GM12878 (cell line): ENCODE results near the gene MTFP1. TPM values are rescaled to one million over a fixed set of nuclear protein-coding genes. Genes with fewer than 3 reads are reported as not detected.

ENCODE experiments used
- ATAC-seq: fragments of 200-7000 bp; cut with Tn5 transposase; 3 replicates; pipeline ENCODE4 v1.9.1; 2020; ENCODE audit warnings: mild to moderate bottlenecking, moderate library complexity
- BruUV-seq: library from RNA; stranded (reverse); fragments of 400-500 nt; replicated peaks from 2 replicates; lab custom pipeline; 2021; lab: Mats Ljungman, UMichigan
- CTCF ChIA-PET: fragments of 300-600 bp; sonication (Branson Sonifier 250); formaldehyde crosslinking; extraction: SDS; loops from one replicate; lab custom pipeline; 2021; ENCODE audit warnings: inconsistent platforms; lab: Yijun Ruan, JAX
- POLR2A ChIA-PET: fragments of 350-600 bp; formaldehyde crosslinking; extraction: SDS; loops from one replicate; lab custom pipeline; 2021; ENCODE audit warnings: inconsistent platforms; lab: Charles Lee
- RAD21 ChIA-PET: fragments of 300-600 bp; sonication (Branson Sonifier 250); formaldehyde crosslinking; loops from one replicate; lab custom pipeline; 2023; ENCODE audit warnings: antibody characterized with exemption; ENCODE audit not compliant: unreplicated experiment; lab: Charles Lee
- SMC1A ChIA-PET: fragments of 300-600 bp; sonication (Branson Sonifier 250); formaldehyde crosslinking; loops from one replicate; lab custom pipeline; 2023; ENCODE audit not compliant: unreplicated experiment, uncharacterized antibody; lab: Charles Lee
- DNase-seq: peaks from one replicate; pipeline ENCODE4 v3.0.0-alpha.2; 2011; ENCODE audit warnings: low read depth, low spot score
- FAIRE-seq: peaks from 3 replicates; lab custom pipeline; 2011; peaks lifted over from hg19 to GRCh38; lab: Jason Lieb, UNC
- H2AFZ ChIP-seq: 2 replicates; pipeline ENCODE4 v1.6.0; 2011; ENCODE audit warnings: low read depth, low read length, control low read depth; ENCODE audit not compliant: control insufficient read depth
- H3K27ac ChIP-seq: 2 replicates; pipeline ENCODE4 v1.5.1; 2011; ENCODE audit warnings: control low read depth; ENCODE audit not compliant: control insufficient read depth, insufficient read depth
- H3K27me3 ChIP-seq, 2 experiments: replicated peaks in 1 of 2; 2 replicates each; pipeline versions ENCODE4 v1.6.0 to v1.6.1; 2011; ENCODE audit warnings: low read length in 1 of 2; ENCODE audit not compliant: control insufficient read depth in 2 of 2, insufficient read depth in 2 of 2
- H3K36me3 ChIP-seq, 2 experiments: 2 replicates each; pipeline ENCODE4 v1.5.1; 2011; ENCODE audit warnings: low read length in 1 of 2; ENCODE audit not compliant: control insufficient read depth in 2 of 2, insufficient read depth in 2 of 2
- H3K4me1 ChIP-seq: 2 replicates; pipeline ENCODE4 v1.6.1; 2011; ENCODE audit warnings: mild to moderate bottlenecking, low read length, moderate library complexity, mixed read lengths; ENCODE audit not compliant: control insufficient read depth, insufficient read depth
- H3K4me2 ChIP-seq: 2 replicates; pipeline ENCODE4 v1.6.0; 2011; ENCODE audit warnings: control low read depth; ENCODE audit not compliant: control insufficient read depth, insufficient read depth
- H3K4me3 ChIP-seq: fragments of 200-600 bp; sonication (generic); 2 replicates; pipeline ENCODE4 v1.5.1; 2016
- H3K79me2 ChIP-seq: 2 replicates; pipeline ENCODE4 v1.6.0; 2011; ENCODE audit warnings: low read length; ENCODE audit not compliant: control insufficient read depth, insufficient read depth
- H3K9ac ChIP-seq: 2 replicates; pipeline ENCODE4 v1.8.0; 2011; ENCODE audit warnings: low read length, control low read depth, mixed read lengths; ENCODE audit not compliant: control insufficient read depth, insufficient read depth
- H3K9me3 ChIP-seq: replicated peaks from 3 replicates; pipeline ENCODE4 v1.5.1; 2011; ENCODE audit warnings: mild to moderate bottlenecking, low read length; ENCODE audit not compliant: control insufficient read depth, insufficient read depth
- H4K20me1 ChIP-seq: 2 replicates; pipeline ENCODE4 v1.6.0; 2011; ENCODE audit not compliant: control insufficient read depth, insufficient read depth
- CHD2 ChIP-seq: IDR thresholded peaks from 2 replicates; pipeline ENCODE4 v1.6.1; 2011; ENCODE audit warnings: low read depth, low read length, improper control_type of control experiment, borderline replicate concordance
- EGR1 ChIP-seq, 2 experiments: IDR thresholded peaks; 1 replicate in 1 of 2; 2 replicates in 1 of 2; pipeline ENCODE4 v1.6.1; 2011 to 2012; ENCODE audit warnings: low read depth in 2 of 2, low read length in 2 of 2, borderline replicate concordance in 1 of 2, mild to moderate bottlenecking in 1 of 2, moderate library complexity in 1 of 2
- FOXK2 ChIP-seq: fragments of 450-650 bp; IDR thresholded peaks from 2 replicates; pipeline ENCODE4 v1.6.1; 2017; ENCODE audit warnings: mild to moderate bottlenecking, moderate library complexity
- HDGF ChIP-seq: fragments of 450-650 bp; IDR thresholded peaks from 2 replicates; pipeline ENCODE4 v1.6.1; 2016; ENCODE audit warnings: antibody characterized with exemption
- IKZF2 ChIP-seq, 2 experiments: fragments of 450-650 bp; IDR thresholded peaks; 2 replicates each; pipeline ENCODE4 v1.6.1; 2017; ENCODE audit warnings: mild to moderate bottlenecking in 2 of 2, moderate library complexity in 2 of 2
- IRF4 ChIP-seq: IDR thresholded peaks from 2 replicates; pipeline ENCODE4 v1.6.1; 2011; ENCODE audit warnings: low read depth, low read length
- PAX5 ChIP-seq: IDR thresholded peaks from 2 replicates; pipeline ENCODE4 v1.6.1; 2011; ENCODE audit warnings: low read depth, low read length, borderline replicate concordance
- RBBP5 ChIP-seq: fragments of 200-600 bp; sonication (generic); conservative IDR thresholded peaks from 2 replicates; pipeline ENCODE4 v1.6.1; 2016
- SMAD1 ChIP-seq: fragments of 450-650 bp; IDR thresholded peaks from 2 replicates; pipeline ENCODE4 v1.6.1; 2018; ENCODE audit warnings: mild to moderate bottlenecking, low read depth; ENCODE audit not compliant: partially characterized antibody
- SMAD5 ChIP-seq: IDR thresholded peaks from 2 replicates; pipeline ENCODE4 v1.6.1; 2016; ENCODE audit warnings: antibody characterized with exemption, low read depth
- WGBS: methylation state at CpG from one replicate; pipeline ENCODE4 v1.1.6; 2016; ENCODE audit warnings: low lambda C conversion rate; ENCODE audit not compliant: insufficient replicate concordance, insufficient coverage; ENCODE audit errors: missing lambda C conversion rate; 5-methylcytosine and 5-hydroxymethylcytosine counted together
- in situ Hi-C: fragments of 300-500 bp; cut with MboI; formaldehyde crosslinking; loops from 9 replicates; pipeline ENCODE4 v1.14.3; 2018; ENCODE audit warnings: mixed read lengths
- intact Hi-C: fragments of 100-400 bp; cut with micrococcal nuclease; formaldehyde crosslinking; loops from one replicate; pipeline ENCODE4 v1.14.2; 2022; ENCODE audit not compliant: unreplicated experiment
- polyA plus RNA-seq, 11 experiments: library from polyadenylated mRNA; depleted of rRNA in 4 of 11; unstranded in 6 of 11; stranded (reverse) in 5 of 11; fragments of >200 nt; fragmentation: Nextera tagmentation in 4 of 11; fragmentation: Illumina TruSeq in 1 of 11; extraction: Ambion mirVana in 4 of 11; extraction: Trizol in 1 of 11; gene quantifications; 1 replicate in 1 of 11; 2 replicates in 10 of 11; pipeline versions ENCODE4 v1.2.1 to v1.2.3, GENCODE V29; 2011 to 2016; ENCODE audit warnings: inconsistent platforms in 2 of 11, missing spikeins in 2 of 11, low read depth in 1 of 11
- total RNA-seq, 4 experiments: library from RNA; depleted of rRNA in 3 of 4; stranded (reverse); fragments of >200 nt in 3 of 4; fragmentation: Illumina TruSeq in 1 of 4; extraction: Trizol in 1 of 4; gene quantifications; 2 replicates each; pipeline versions ENCODE4 v1.2.1 to v1.2.3, GENCODE V29; 2013 to 2021

Gene MTFP1
- total and polyA plus RNA-seq, 10 of the 15 experiments (the other 5 are each of a cell fraction or from before 2014, with no cell fraction given), result 20.5 to 133 (median 59.8) TPM

DNA sequence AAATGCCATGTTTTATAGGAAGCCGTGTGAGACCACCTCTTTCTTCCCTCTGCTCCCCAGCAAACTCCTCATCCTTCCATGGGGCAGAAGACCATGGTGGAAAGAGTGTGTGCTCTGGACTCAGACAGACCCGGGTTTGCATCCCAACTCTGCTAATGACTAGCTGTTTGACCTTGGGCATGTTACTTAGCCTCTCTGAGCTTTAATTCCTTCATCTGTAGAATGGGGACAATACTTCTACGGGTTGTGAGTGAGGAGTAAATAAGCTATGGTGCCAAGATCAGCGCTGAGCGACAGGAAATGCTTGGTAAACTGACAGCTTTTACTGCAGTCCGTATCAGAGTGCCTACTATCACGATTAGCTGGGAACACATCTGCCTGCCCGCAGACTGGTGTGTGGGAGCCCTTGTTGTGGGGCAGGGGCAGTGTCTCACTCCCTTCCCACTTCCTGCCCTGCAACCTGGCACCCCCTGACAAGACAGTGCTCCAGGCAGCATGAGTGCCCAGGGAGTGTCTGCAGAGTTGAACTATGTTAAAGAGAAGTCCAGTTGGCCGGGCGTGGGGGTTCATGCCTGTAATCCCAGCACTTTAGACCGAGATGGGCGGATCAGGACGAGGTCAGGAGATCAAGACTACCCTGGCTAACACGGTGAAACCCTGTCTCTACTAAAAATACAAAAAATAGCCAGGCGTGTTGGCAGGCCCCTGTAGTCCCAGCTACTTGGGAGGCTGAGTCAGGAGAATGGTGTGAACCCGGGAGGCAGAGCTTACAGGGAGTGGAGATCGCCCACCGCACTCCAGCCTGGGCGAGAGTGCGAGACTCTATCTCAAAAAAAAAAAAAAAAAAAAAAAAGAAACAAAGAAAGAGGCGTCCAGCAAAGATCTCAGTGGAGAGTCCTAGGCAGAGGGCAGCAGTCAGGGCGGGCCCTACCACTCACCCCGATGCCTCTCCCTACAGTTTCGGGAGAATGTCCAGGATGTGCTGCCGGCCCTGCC is 26.6 kb upstream of the MTFP1 start:
- RAD21 ChIA-PET, result no interaction called here
- no peaks in the 10 kb centered on the region for H4K20me1 ChIP-seq
- no peak overlapping the region for H2AFZ ChIP-seq
- CTCF ChIA-PET, result interaction anchor here (0.7 to 2.9 kb wide), 2 partner anchors 25 to 111 kb away, joined by 3 to 12 read pairs; partner anchors contain the start of gene CASTOR1
- H3K4me1 ChIP-seq, result peaks cover 5% of the 10 kb centered on the region; the same call in 1 of the 2 replicates
- WGBS, result 66% methylated on average over 24 of the region's 25 CpGs
- no peak overlapping the region for H3K9ac ChIP-seq
- H3K27me3 ChIP-seq, result peaks cover 4 to 9% of the 10 kb centered on the region in 2 experiments
- POLR2A ChIA-PET, result interaction anchor here (0.5 to 1.2 kb wide), 4 partner anchors 17 to 236 kb away, joined by 3 to 6 read pairs (median 4); no protein-coding TSS in a partner anchor
- TF ChIP-seq FOXK2 (no peak), EGR1 (IDR thresholded peaks at IDR 0.05; ENCODE audit: borderline replicate concordance in 1 of 2, low read depth in 2 of 2, low read length in 2 of 2) (no peak), IKZF2 (IDR thresholded peaks at IDR 0.05) (no peak), SMAD5 (no peak), PAX5 (no peak)
- H3K36me3 ChIP-seq, result no peaks in the 10 kb centered on the region
- H3K79me2 ChIP-seq, result no peaks in the 10 kb centered on the region
- no peak overlapping the region for H3K4me3 ChIP-seq
- DNase-seq (no peak), ATAC-seq (no peak), FAIRE-seq (no peak)
- BruUV-seq, result no TSS peak
- in situ Hi-C loops, result no loop called here
- no peak overlapping the region for H3K27ac ChIP-seq
- no peaks in the 10 kb centered on the region for H3K9me3 ChIP-seq
- no peak overlapping the region for H3K4me2 ChIP-seq
- SMC1A ChIA-PET, result no interaction called here
- intact Hi-C loops, result no loop called here

DNA sequence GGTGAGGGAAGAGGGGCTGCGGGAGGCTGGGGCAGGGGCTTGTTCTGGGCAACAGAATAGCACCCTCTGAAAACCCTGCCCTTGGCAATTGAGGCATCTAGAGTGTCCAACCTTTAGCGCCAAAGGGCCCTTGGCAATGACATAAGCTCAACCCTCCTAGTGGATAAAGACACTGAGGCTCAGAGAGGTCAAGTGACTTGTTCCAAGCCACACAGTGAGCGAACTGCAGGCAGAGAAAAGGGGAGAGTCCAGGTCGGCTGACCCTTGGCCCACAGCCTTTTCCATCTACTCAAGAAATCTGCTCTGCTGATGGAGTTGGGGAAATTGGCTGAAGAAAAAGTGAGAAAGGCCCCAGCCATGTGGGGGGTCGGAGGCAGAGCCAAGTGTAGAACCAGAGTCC is 25.9 kb upstream of the MTFP1 start:
- H3K4me3 ChIP-seq, result no peak overlapping the region
- H3K4me2 ChIP-seq, result no peak overlapping the region
- ChIA-PET CTCF (interaction anchor here (1.7 kb wide), 1 partner anchor 9 kb away, joined by 4 read pairs; no protein-coding TSS in a partner anchor), POLR2A (no interaction called here), SMC1A (no interaction called here), RAD21 (no interaction called here)
- WGBS, result 42% methylated on average over 5 of the region's 5 CpGs
- no peak overlapping the region for H3K27ac ChIP-seq
- H3K79me2 ChIP-seq, result no peaks in the 10 kb centered on the region
- H4K20me1 ChIP-seq, result no peaks in the 10 kb centered on the region
- FAIRE-seq (no peak), ATAC-seq (no peak), DNase-seq (no peak)
- intact Hi-C loops, result no loop called here
- no peaks in the 10 kb centered on the region; a peak in 1 of 4 replicates for H3K36me3 ChIP-seq
- no peak overlapping the region for H3K9ac ChIP-seq
- H3K9me3 ChIP-seq, result no peaks in the 10 kb centered on the region
- BruUV-seq, result no TSS peak
- H3K4me1 ChIP-seq, result peaks cover 5% of the 10 kb centered on the region; the same call in 1 of the 2 replicates
- no peak overlapping the region for H2AFZ ChIP-seq
- in situ Hi-C loops, result no loop called here
- peaks cover 4 to 9% of the 10 kb centered on the region in 2 experiments for H3K27me3 ChIP-seq
- TF ChIP-seq CHD2 (no peak), SMAD1 (no peak), HDGF (no peak), IRF4 (no peak), RBBP5 (no peak)
- TF ChIP-seq, all 136 proteins: peak for 0
